Right ventricle myocardium superior (tissue), 1 donor: ENCODE results near the gene U2AF1. TPM values are rescaled to one million over a fixed set of nuclear protein-coding genes. Genes with fewer than 3 reads are reported as not detected.
"Not testable (repeated sequence)": the region's sequence is repeated elsewhere in the genome, so short reads cannot be mapped to it uniquely, and the experiment has no call there.

Experiments used
- ATAC-seq: fragments of 200-7000 bp; cut with Tn5 transposase; one replicate; pipeline ENCODE4 v1.9.1; 2020; ENCODE audit warnings: mild to moderate bottlenecking; ENCODE audit not compliant: poor library complexity
- DNase-seq: peaks from one replicate; pipeline ENCODE4 v3.0.0-alpha.2; 2020
- intact Hi-C: fragments of 100-400 bp; cut with DNase I; formaldehyde crosslinking; loops from one replicate; pipeline ENCODE4 v1.11.2; 2022
- long read RNA-seq: library from polyadenylated mRNA; unstranded; transcript quantifications from one replicate; pipeline ENCODE4 v2.0.0, GENCODE V29; 2021
- total RNA-seq: library from RNA; stranded (reverse); fragmentation: NEBNext Ultra II Directional; extraction: Animal tissue kit (Norgen Biotek cat#: 25700); gene quantifications from one replicate; pipeline ENCODE4 v1.2.1, GENCODE V29; 2021
- donor health status: DM: no; HTN: yes; CAD: no; lungs with severe emphysema.

Gene U2AF1
- 6.5 TPM for total RNA-seq
- long read RNA-seq, transcript U2AF1-202 (8 exons, 940 nt), result minor isoform, 8 of 24 reads
- long read RNA-seq, transcript U2AF1-201 (8 exons, 962 nt), result major isoform, 13 of 24 reads
- long read RNA-seq, partial matches to known transcripts, result 1 of 24 reads
- long read RNA-seq, other reads (novel, unspliced or antisense), result 2 of 24 reads

GRCh38 chr21:43106965-43107793 lies at the start of gene U2AF1:
TSS of gene U2AF1 (minus strand) at chr21:43107570. CDS start at chr21:43107494, 76 bp downstream.
- ATAC-seq (peak; percentile 99), DNase-seq (peak; percentile 87)
- intact Hi-C loops, result not testable (repeated sequence)

GRCh38 chr21:43153601-43154000 lies 46.2 kb upstream of the U2AF1 start:
- DNase-seq, intact Hi-C loops: not testable (repeated sequence)
- ATAC-seq, result peak; percentile 61

- intact Hi-C loops, ATAC-seq, DNase-seq: not testable (repeated sequence)
Measured at GRCh38 chr21:43149344-43149743, 42.0 kb upstream of the U2AF1 start.

GRCh38 chr21:43147999-43148398 lies 40.6 kb upstream of the U2AF1 start:
- DNase-seq, intact Hi-C loops: not testable (repeated sequence)
- peak; percentile 79 for ATAC-seq

- intact Hi-C loops, DNase-seq, ATAC-seq: not testable (repeated sequence)
Measured at GRCh38 chr21:43146637-43147036, 39.3 kb upstream of the U2AF1 start.

- intact Hi-C loops, ATAC-seq: not testable (repeated sequence)
- peak; percentile 9 for DNase-seq
Measured at GRCh38 chr21:43141407-43141806, 34.0 kb upstream of the U2AF1 start.

- ATAC-seq, result peak; percentile 70
- DNase-seq, intact Hi-C loops: not testable (repeated sequence)
Measured at GRCh38 chr21:43138944-43139343, 31.6 kb upstream of the U2AF1 start.

GRCh38 chr21:43134520-43134919 lies 27.1 kb upstream of the U2AF1 start:
- ATAC-seq, intact Hi-C loops, DNase-seq: not testable (repeated sequence)

GRCh38 chr21:43130094-43130493 lies 22.7 kb upstream of the U2AF1 start:
- ATAC-seq, DNase-seq, intact Hi-C loops: not testable (repeated sequence)

GRCh38 chr21:43115956-43116355 lies 8.6 kb upstream of the U2AF1 start:
- intact Hi-C loops, DNase-seq, ATAC-seq: not testable (repeated sequence)

- intact Hi-C loops, ATAC-seq, DNase-seq: not testable (repeated sequence)
Measured at GRCh38 chr21:43114483-43114882, 7.1 kb upstream of the U2AF1 start.

GRCh38 chr21:43109006-43109405 lies 1.6 kb upstream of the U2AF1 start:
- DNase-seq, ATAC-seq, intact Hi-C loops: not testable (repeated sequence)

- DNase-seq, intact Hi-C loops: not testable (repeated sequence)
- peak; percentile 38 for ATAC-seq
Measured at GRCh38 chr21:43108177-43108576, 807 bp upstream of the U2AF1 start.

GRCh38 chr21:43107794-43108137 lies 396 bp upstream of the U2AF1 start:
- intact Hi-C loops, DNase-seq, ATAC-seq: not testable (repeated sequence)

- DNase-seq, intact Hi-C loops, ATAC-seq: not testable (repeated sequence)
Measured at GRCh38 chr21:43104642-43105041, 2.7 kb downstream of the U2AF1 start.

- DNase-seq, intact Hi-C loops, ATAC-seq: not testable (repeated sequence)
Measured at GRCh38 chr21:43102281-43102680, 5.1 kb downstream of the U2AF1 start.

- ATAC-seq, result peak; percentile 48
- intact Hi-C loops, DNase-seq: not testable (repeated sequence)
Measured at GRCh38 chr21:43101676-43102075, 5.7 kb downstream of the U2AF1 start.

GRCh38 chr21:43101000-43101399 lies 6.4 kb downstream of the U2AF1 start:
- ATAC-seq, intact Hi-C loops, DNase-seq: not testable (repeated sequence)

GRCh38 chr21:43091979-43092614 lies 15.3 kb downstream of the U2AF1 start:
- DNase-seq, intact Hi-C loops, ATAC-seq: not testable (repeated sequence)
